Right lobe of liver (tissue), 4 donors: Measurements from ENCODE around the gene POGLUT2.

Source experiments
- CTCF ChIP-seq, 4 donors: fragments of 200-600 bp in 3 of 4; fragments of 450-650 bp in 1 of 4; IDR thresholded peaks; one replicate each; pipeline versions ENCODE4 v1.5.1 to v1.8.0; 2016 to 2022; ENCODE audit warnings: antibody characterized with exemption in 4 of 4, mild to moderate bottlenecking in 2 of 4
- POLR2A ChIP-seq: fragments of 450-650 bp; IDR thresholded peaks from one replicate; pipeline ENCODE4 v1.6.1; 2017; ENCODE audit warnings: antibody characterized with exemption, mild to moderate bottlenecking
- donor health status: DM: no; HTN: no; CAD: no.
- donor health status: DM: no; HTN: no; CAD: no.
- donor health status: DM: no; HTN: yes; CAD: no.

GRCh38 chr13:102839462-102839861, 40.7 kb upstream of the POGLUT2 start:
- no peak for TF ChIP-seq POLR2A
- no peak for TF ChIP-seq CTCF (IDR thresholded peaks at IDR 0.05)
